Measurements from ENCODE around the gene ULK4.

Gene ULK4

GRCh38 chr3:41975416-41976103, 13.7 kb upstream of the ULK4 start:
- no peak for TF ChIP-seq CTCF (conservative IDR thresholded peaks at IDR 0.05; ENCODE audit: low read length)
- no peak overlapping the region for H3K4me3 ChIP-seq (ENCODE audit: low read length)
- DNase-seq (ENCODE audit: low read depth) = peak; percentile 38

- peak; percentile 30 for DNase-seq (ENCODE audit: low read depth)
- TF ChIP-seq CTCF (conservative IDR thresholded peaks at IDR 0.05; ENCODE audit: low read length) = no peak
- no peak overlapping the region for H3K4me3 ChIP-seq (ENCODE audit: low read length)
Measured at GRCh38 chr3:41974223-41974622, 12.3 kb upstream of the ULK4 start.

DNA sequence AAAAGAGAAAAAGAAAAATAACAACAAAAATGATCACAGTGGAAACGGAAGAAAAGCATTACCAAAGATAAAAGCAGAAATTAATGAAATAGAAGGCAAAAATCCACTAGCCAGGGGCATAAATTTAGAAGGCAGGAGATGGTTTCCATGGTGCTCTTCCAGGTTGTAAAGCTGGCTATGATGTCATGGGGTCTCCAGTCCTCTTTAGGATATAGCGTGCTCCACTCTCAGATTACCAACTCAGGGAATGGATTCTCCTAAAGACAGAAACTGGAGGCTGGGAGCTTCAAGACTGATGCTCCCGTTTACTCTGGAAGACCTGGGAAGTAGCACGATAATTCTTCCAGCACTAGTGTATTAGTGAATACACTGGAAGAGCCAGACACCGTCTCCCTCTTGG, 10.9 kb upstream of the ULK4 start:
- no peak overlapping the region for H3K4me3 ChIP-seq (ENCODE audit: low read length)
- no peak for DNase-seq (ENCODE audit: low read depth)
- no peak for TF ChIP-seq CTCF (conservative IDR thresholded peaks at IDR 0.05; ENCODE audit: low read length)

GRCh38 chr3:41966206-41966605, 4.3 kb upstream of the ULK4 start:
- DNase-seq (ENCODE audit: low read depth) = no peak
- no peak for TF ChIP-seq CTCF (conservative IDR thresholded peaks at IDR 0.05; ENCODE audit: low read length)
- no peak overlapping the region for H3K4me3 ChIP-seq (ENCODE audit: low read length)

GRCh38 chr3:41963823-41964222, 1.9 kb upstream of the ULK4 start:
- H3K4me3 ChIP-seq (ENCODE audit: low read length) = no peak overlapping the region
- no peak for TF ChIP-seq CTCF (conservative IDR thresholded peaks at IDR 0.05; ENCODE audit: low read length)
- DNase-seq (ENCODE audit: low read depth) = no peak

DNA sequence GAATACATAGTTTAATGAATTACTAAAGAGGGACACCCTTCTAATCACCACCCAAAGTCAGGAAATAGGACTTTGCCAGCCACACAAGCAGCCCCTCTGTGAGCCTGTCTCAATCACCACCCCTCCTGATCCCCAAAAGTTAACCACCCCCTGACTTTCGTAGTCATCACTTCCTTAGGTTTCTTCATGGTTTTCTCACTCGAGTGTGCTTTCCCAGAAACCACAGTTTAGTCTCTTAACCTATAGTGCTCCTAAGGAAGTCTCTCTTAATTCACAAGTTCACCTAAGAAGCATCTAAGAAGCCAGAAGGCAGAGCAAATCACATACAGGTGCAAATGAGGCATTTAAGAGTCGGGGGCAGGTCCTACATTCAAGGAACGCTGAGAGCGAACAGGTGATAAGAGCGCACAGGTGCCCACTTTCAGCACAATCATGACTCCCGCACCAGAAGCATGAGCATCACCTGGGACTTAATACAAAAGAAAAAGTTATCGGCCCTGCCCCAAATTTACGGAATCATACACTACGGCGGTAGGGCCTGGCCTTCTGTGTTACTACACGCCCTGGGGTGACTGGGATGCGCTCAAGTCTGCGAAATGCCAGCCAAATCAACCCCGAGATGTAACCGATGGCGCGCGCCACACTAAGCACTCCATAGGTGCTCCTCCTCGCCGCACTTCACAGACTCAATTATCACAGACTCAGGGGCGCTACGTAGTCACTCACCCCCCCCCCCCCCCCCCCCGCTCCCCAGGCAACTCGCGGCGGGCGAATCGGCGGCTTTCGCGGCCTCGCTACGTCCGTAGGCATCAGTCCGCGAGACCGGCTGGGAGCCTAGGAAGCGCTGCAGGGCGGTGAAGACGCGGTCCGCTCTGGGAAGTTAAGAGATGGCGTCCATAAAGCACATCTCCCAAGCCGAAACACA, 815 bp downstream of the ULK4 start:
- peak overlapping the region; percentile 90 for H3K4me3 ChIP-seq (ENCODE audit: low read length)
- no peak for TF ChIP-seq CTCF (conservative IDR thresholded peaks at IDR 0.05; ENCODE audit: low read length)
- peak; percentile 66 for DNase-seq (ENCODE audit: low read depth)

DNA sequence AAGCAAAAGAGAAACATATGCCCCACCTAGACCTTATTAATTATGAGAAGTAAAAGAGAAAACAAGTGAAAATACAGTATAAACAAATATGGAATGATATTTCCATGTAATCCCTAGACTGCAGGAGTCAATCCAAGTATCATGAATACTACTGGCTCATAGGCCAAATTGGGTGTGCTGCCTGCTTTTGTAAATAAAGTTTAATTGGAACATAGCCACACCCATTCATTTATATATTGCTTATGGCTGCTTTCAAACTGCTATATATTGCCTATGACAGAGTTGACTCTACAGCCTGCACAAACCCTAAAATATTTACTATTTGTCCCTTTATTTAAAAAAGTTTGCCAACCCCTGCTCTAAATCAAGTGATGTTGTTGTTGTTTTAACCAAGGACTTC, 5.3 kb downstream of the ULK4 start:
- no peak for TF ChIP-seq CTCF (conservative IDR thresholded peaks at IDR 0.05; ENCODE audit: low read length)
- DNase-seq (ENCODE audit: low read depth) = no peak
- no peak overlapping the region for H3K4me3 ChIP-seq (ENCODE audit: low read length)

Data from AG10803 (cell line).